ENCODE data around the gene NTRK2.

NTRK2 gene

GRCh38 chr9:84744195-84744594 lies 74.7 kb downstream of the NTRK2 start:
- TF ChIP-seq CTCF (IDR thresholded peaks at IDR 0.05): no peak
- Histone ChIP-seq H3K27ac (no peak overlapping the region), H3K4me3 (no peak overlapping the region)
- DNase-seq (ENCODE audit: low spot score): no peak

GRCh38 chr9:84744726-84745125 lies 75.2 kb downstream of the NTRK2 start:
- TF ChIP-seq CTCF (IDR thresholded peaks at IDR 0.05): no peak
- no peak overlapping the region for H3K27ac ChIP-seq
- DNase-seq (ENCODE audit: low spot score): no peak
- no peak overlapping the region for H3K4me3 ChIP-seq

- no peak for TF ChIP-seq CTCF (IDR thresholded peaks at IDR 0.05)
These were observed 78.6 kb downstream of the NTRK2 start for GRCh38 chr9:84748112-84748511.

GRCh38 chr9:84750152-84750865 lies 80.8 kb downstream of the NTRK2 start:
- TF ChIP-seq CTCF (IDR thresholded peaks at IDR 0.05): no peak
- DNase-seq (ENCODE audit: low spot score): no peak
- Histone ChIP-seq H3K27ac (peak overlapping the region; percentile 20 to 66), H3K4me3 (no peak overlapping the region)

More at GRCh38 chr9:84748112-84748511, 78.6 kb downstream of the NTRK2 start:
- no peak overlapping the region for H3K27ac ChIP-seq
- no peak for DNase-seq (ENCODE audit: low spot score)
- no peak overlapping the region for H3K4me3 ChIP-seq

- no peak for DNase-seq (ENCODE audit: low spot score)
- no peak for TF ChIP-seq CTCF (IDR thresholded peaks at IDR 0.05)
- Histone ChIP-seq H3K27ac (peak overlapping the region; percentile 21 to 73), H3K4me3 (no peak overlapping the region)
These were observed 82.4 kb downstream of the NTRK2 start for GRCh38 chr9:84751921-84752320.

- peak overlapping the region; percentile 41 to 77 for H3K27ac ChIP-seq
- DNase-seq (ENCODE audit: low spot score): no peak
- no peak for TF ChIP-seq CTCF (IDR thresholded peaks at IDR 0.05)
- H3K4me3 ChIP-seq: no peak overlapping the region
These were observed 84.9 kb downstream of the NTRK2 start for GRCh38 chr9:84754461-84754860.

GRCh38 chr9:84754881-84755280 lies 85.4 kb downstream of the NTRK2 start:
- no peak for DNase-seq (ENCODE audit: low spot score)
- Histone ChIP-seq H3K4me3 (no peak overlapping the region), H3K27ac (peak overlapping the region; percentile 41 to 77)
- TF ChIP-seq CTCF (IDR thresholded peaks at IDR 0.05): no peak
